CD14-positive monocyte (primary cell): ENCODE measurements around the gene INPP4B. TPM values are rescaled to one million over a fixed set of nuclear protein-coding genes. Genes with fewer than 3 reads are reported as not detected.

Experiments used
- DNase-seq, 3 donors: peaks; one replicate each; pipeline ENCODE4 v3.0.0-alpha.2; 2011 to 2022
- H2AFZ ChIP-seq: 2 replicates; pipeline ENCODE4 v1.6.0; 2012; ENCODE audit warnings: mild to moderate bottlenecking, low read depth, low read length, inconsistent platforms; ENCODE audit not compliant: insufficient read depth, poor library complexity, severe bottlenecking
- H3K27ac ChIP-seq, 2 donors: 1 replicate in 1 of 2; 2 replicates in 1 of 2; pipeline ENCODE4 v1.5.1; 2012 to 2013; ENCODE audit warnings: low read length in 2 of 2, control low read depth in 1 of 2, inconsistent platforms in 1 of 2, low read depth in 1 of 2, mild to moderate bottlenecking in 1 of 2
- H3K27me3 ChIP-seq, 2 donors: one replicate each; pipeline versions ENCODE4 v1.6.0 to v1.6.1; 2011 to 2013; ENCODE audit warnings: low read length in 2 of 2; ENCODE audit not compliant: control insufficient read depth in 2 of 2, insufficient read depth in 2 of 2
- H3K36me3 ChIP-seq, 2 donors: replicated peaks in 1 of 2; 1 replicate in 1 of 2; 2 replicates in 1 of 2; pipeline versions ENCODE4 v1.5.1 to v1.6.1; 2012 to 2013; ENCODE audit warnings: low read length in 2 of 2, control low read depth in 1 of 2, inconsistent platforms in 1 of 2, mild to moderate bottlenecking in 1 of 2; ENCODE audit not compliant: insufficient read depth in 2 of 2, control insufficient read depth in 1 of 2
- H3K4me1 ChIP-seq, 2 donors: 1 replicate in 1 of 2; 2 replicates in 1 of 2; pipeline versions ENCODE4 v1.5.1 to v1.6.1; 2012 to 2013; ENCODE audit warnings: low read length in 2 of 2, control low read depth in 1 of 2, inconsistent platforms in 1 of 2, mild to moderate bottlenecking in 1 of 2, moderate library complexity in 1 of 2; ENCODE audit not compliant: insufficient read depth in 2 of 2, control insufficient read depth in 1 of 2
- H3K4me2 ChIP-seq: replicated peaks from 2 replicates; pipeline ENCODE3; 2012; ENCODE audit warnings: low read length, moderate library complexity, mild to moderate bottlenecking; ENCODE audit not compliant: poor library complexity, severe bottlenecking; ENCODE audit errors: extremely low read depth
- H3K4me3 ChIP-seq, 3 experiments: fragments of 200-600 bp in 1 of 3; sonication (generic) in 1 of 3; replicated peaks in 1 of 3; 1 replicate in 2 of 3; 2 replicates in 1 of 3; pipeline ENCODE4 v1.5.1; 2011 to 2013; ENCODE audit warnings: low read length in 3 of 3, mild to moderate bottlenecking in 3 of 3, control low read depth in 2 of 3, low read depth in 2 of 3, inconsistent platforms in 1 of 3, moderate library complexity in 1 of 3
- H3K79me2 ChIP-seq: 2 replicates; pipeline ENCODE4 v1.6.0; 2012; ENCODE audit warnings: mild to moderate bottlenecking, control low read depth, inconsistent platforms, low read length, moderate library complexity; ENCODE audit not compliant: insufficient read depth
- H3K9ac ChIP-seq: 2 replicates; pipeline ENCODE4 v1.6.0; 2017; ENCODE audit warnings: low read length, mild to moderate bottlenecking; ENCODE audit not compliant: insufficient read depth, poor library complexity, severe bottlenecking
- H3K9me3 ChIP-seq, 2 donors: replicated peaks in 1 of 2; 1 replicate in 1 of 2; 2 replicates in 1 of 2; pipeline versions ENCODE4 v1.5.1 to v1.6.1; 2012 to 2013; ENCODE audit warnings: low read length in 2 of 2, control low read depth in 1 of 2; ENCODE audit not compliant: control insufficient read depth in 1 of 2, insufficient read depth in 1 of 2
- H4K20me1 ChIP-seq: 2 replicates; pipeline ENCODE4 v1.6.0; 2012; ENCODE audit warnings: mild to moderate bottlenecking, low read length, control low read depth, moderate library complexity; ENCODE audit not compliant: insufficient read depth
- H3K27ac Mint-ChIP-seq, 7 donors: one replicate each; pipeline ENCODE4 v1.8.0; 2020; ENCODE audit warnings: mild to moderate bottlenecking in 7 of 7, mixed read lengths in 7 of 7, moderate library complexity in 6 of 7, inconsistent platforms in 2 of 7
- H3K27me3 Mint-ChIP-seq, 3 donors: one replicate each; pipeline ENCODE4 v1.8.0; 2021 to 2022; ENCODE audit warnings: low read depth in 3 of 3, mild to moderate bottlenecking in 3 of 3, mixed read lengths in 3 of 3, moderate library complexity in 3 of 3, inconsistent platforms in 1 of 3
- H3K36me3 Mint-ChIP-seq, 2 donors: one replicate each; pipeline ENCODE4 v1.8.0; 2020; ENCODE audit warnings: mixed read lengths in 2 of 2, inconsistent platforms in 1 of 2, mild to moderate bottlenecking in 1 of 2
- H3K4me1 Mint-ChIP-seq: one replicate; pipeline ENCODE4 v1.8.0; 2020; ENCODE audit warnings: mild to moderate bottlenecking, mixed read lengths
- H3K4me3 Mint-ChIP-seq, 2 donors: one replicate each; pipeline ENCODE4 v1.8.0; 2020; ENCODE audit warnings: mild to moderate bottlenecking in 2 of 2, mixed read lengths in 2 of 2, moderate library complexity in 1 of 2
- H3K9me3 Mint-ChIP-seq, 7 donors: one replicate each; pipeline ENCODE4 v1.8.0; 2020 to 2022; ENCODE audit warnings: mixed read lengths in 7 of 7, mild to moderate bottlenecking in 6 of 7, moderate library complexity in 6 of 7, inconsistent platforms in 2 of 7
- WGBS: methylation state at CpG from one replicate; pipeline ENCODE4 v1.1.5; 2013; ENCODE audit warnings: missing lambda C conversion rate; ENCODE audit not compliant: insufficient coverage; 5-methylcytosine and 5-hydroxymethylcytosine counted together
- intact Hi-C, 2 donors: fragments of 100-400 bp; cut with micrococcal nuclease; formaldehyde crosslinking; loops; one replicate each; pipeline versions ENCODE4 v1.15.0 to v1.15.1; 2023
- polyA plus RNA-seq, 3 donors: library from polyadenylated mRNA; depleted of rRNA in 1 of 3; unstranded in 2 of 3; stranded (reverse) in 1 of 3; fragments of 300-500 nt in 2 of 3; fragments of >200 nt in 1 of 3; fragmentation: Illumina TruSeq in 2 of 3; gene quantifications; 1 replicate in 2 of 3; 2 replicates in 1 of 3; pipeline ENCODE4 v1.2.3, GENCODE V29; 2012 to 2021
- TF ChIP-seq, protein P1 (sequence below): fragments of 200-600 bp; IDR thresholded peaks from one replicate; pipeline ENCODE4 v1.8.0; 2022; ENCODE audit warnings: antibody characterized with exemption, mild to moderate bottlenecking

The INPP4B gene
- polyA plus RNA-seq, 3 donors, result 0.13 to 0.38 (median 0.22) TPM

DNA sequence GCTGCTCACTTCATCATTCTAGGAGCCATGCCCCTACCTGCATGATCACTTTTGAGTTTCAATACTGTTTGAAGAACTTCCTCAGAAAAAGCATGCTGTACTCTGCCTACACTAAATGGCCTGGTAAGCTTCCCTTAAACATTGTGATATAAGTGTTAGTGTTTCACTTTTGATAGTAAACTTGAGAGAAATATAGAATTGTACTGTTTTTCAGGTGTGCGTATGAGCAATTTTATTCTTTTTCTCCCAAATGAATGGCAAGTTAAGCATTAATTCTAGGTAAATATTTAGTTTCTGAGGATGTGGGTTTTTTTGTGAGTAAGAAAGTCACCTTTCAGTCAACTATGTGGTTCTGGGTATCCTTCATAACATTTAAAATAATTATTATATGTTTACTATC lies 725.2 kb downstream of the INPP4B start:
- Histone ChIP-seq H3K4me1 (no peaks in the 10 kb centered on the region), H3K36me3 (no peaks in the 10 kb centered on the region), H3K79me2 (no peaks in the 10 kb centered on the region), H3K27me3 (no peaks in the 10 kb centered on the region), H3K27ac (no peak overlapping the region), H3K9ac (no peak overlapping the region), H3K4me2 (no peak overlapping the region), H4K20me1 (no peaks in the 10 kb centered on the region), H3K4me3 (no peak overlapping the region), H2AFZ (no peak overlapping the region), H3K9me3 (no peaks in the 10 kb centered on the region)
- Mint-ChIP-seq H3K36me3 (no peaks in the 10 kb centered on the region), H3K4me3 (no peak overlapping the region), H3K4me1 (peaks cover 5% of the 10 kb centered on the region), H3K27me3 (no peaks in the 10 kb centered on the region), H3K9me3 (peaks cover 3 to 11% (median 6%) of the 10 kb centered on the region in 7 donors), H3K27ac (no peak overlapping the region)
- no peak for DNase-seq
- WGBS, result no CpG with 5 or more reads among the region's 1 CpG
- TF ChIP-seq, protein P1, sequence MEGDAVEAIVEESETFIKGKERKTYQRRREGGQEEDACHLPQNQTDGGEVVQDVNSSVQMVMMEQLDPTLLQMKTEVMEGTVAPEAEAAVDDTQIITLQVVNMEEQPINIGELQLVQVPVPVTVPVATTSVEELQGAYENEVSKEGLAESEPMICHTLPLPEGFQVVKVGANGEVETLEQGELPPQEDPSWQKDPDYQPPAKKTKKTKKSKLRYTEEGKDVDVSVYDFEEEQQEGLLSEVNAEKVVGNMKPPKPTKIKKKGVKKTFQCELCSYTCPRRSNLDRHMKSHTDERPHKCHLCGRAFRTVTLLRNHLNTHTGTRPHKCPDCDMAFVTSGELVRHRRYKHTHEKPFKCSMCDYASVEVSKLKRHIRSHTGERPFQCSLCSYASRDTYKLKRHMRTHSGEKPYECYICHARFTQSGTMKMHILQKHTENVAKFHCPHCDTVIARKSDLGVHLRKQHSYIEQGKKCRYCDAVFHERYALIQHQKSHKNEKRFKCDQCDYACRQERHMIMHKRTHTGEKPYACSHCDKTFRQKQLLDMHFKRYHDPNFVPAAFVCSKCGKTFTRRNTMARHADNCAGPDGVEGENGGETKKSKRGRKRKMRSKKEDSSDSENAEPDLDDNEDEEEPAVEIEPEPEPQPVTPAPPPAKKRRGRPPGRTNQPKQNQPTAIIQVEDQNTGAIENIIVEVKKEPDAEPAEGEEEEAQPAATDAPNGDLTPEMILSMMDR, result no peak
- intact Hi-C loops, result no loop called here

DNA sequence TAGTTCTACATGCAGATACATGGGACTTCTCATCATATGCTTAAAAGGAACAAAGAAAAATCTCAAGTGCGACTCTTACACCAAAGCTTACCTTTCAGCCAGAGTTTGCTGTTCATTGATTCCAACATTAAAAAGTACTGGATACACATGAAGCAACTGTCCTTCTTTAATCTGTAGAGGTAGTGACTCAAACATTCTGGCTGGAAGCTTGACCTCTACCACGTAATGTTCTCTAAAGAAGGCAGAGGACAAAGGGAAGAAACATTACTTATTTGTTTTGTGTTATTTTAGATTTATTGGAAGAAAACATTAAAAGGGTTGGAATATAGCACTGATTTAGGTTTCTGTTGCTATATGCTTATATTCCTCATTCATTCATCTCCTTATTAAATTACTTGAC lies 733.6 kb downstream of the INPP4B start:
- TF ChIP-seq, protein P1, result no peak
- no peaks in the 10 kb centered on the region for H3K36me3 ChIP-seq
- DNase-seq, result no peak
- no peak overlapping the region for H3K27ac Mint-ChIP-seq
- WGBS, result no CpG with 5 or more reads among the region's 2 CpGs
- no peaks in the 10 kb centered on the region for H3K4me1 ChIP-seq
- H3K4me3 Mint-ChIP-seq, result no peak overlapping the region
- peaks cover 0 to 1% (median 0%) of the 10 kb centered on the region in 3 donors for H3K27me3 Mint-ChIP-seq
- intact Hi-C loops, result no loop called here
- no peaks in the 10 kb centered on the region for H3K9me3 ChIP-seq
- H3K9me3 Mint-ChIP-seq, result peaks cover 0 to 8% (median 4%) of the 10 kb centered on the region in 7 donors
- no peaks in the 10 kb centered on the region for H3K27me3 ChIP-seq
- no peak overlapping the region for H3K9ac ChIP-seq
- H3K36me3 Mint-ChIP-seq, result no peaks in the 10 kb centered on the region
- H3K4me2 ChIP-seq, result no peak overlapping the region
- H3K4me1 Mint-ChIP-seq, result no peaks in the 10 kb centered on the region
- no peak overlapping the region for H3K27ac ChIP-seq
- H3K79me2 ChIP-seq, result no peaks in the 10 kb centered on the region
- H4K20me1 ChIP-seq, result no peaks in the 10 kb centered on the region
- H2AFZ ChIP-seq, result no peak overlapping the region
- H3K4me3 ChIP-seq, result no peak overlapping the region
